Prostate gland (tissue), 2 donors: ENCODE data around the gene FCHSD2. TPM values are rescaled to one million over a fixed set of nuclear protein-coding genes. Genes with fewer than 3 reads are reported as not detected.
"Not testable (repeated sequence)": the region's sequence is repeated elsewhere in the genome, so short reads cannot be mapped to it uniquely, and the experiment has no call there.

Experiments used
- DNase-seq: peaks from one replicate; pipeline ENCODE4 v3.0.0-alpha.2; 2019; ENCODE audit warnings: low spot score
- H3K27ac ChIP-seq, 2 donors: fragments of 200-600 bp; sonication (generic); 2 replicates each; pipeline ENCODE4 v1.5.1; 2017 to 2019
- H3K27me3 ChIP-seq: fragments of 200-600 bp; sonication (generic); replicated peaks from 2 replicates; pipeline ENCODE4 v1.5.1; 2019; ENCODE audit not compliant: insufficient read depth
- H3K36me3 ChIP-seq, 2 donors: fragments of 200-600 bp; sonication (generic); 1 replicate in 1 of 2; 2 replicates in 1 of 2; pipeline versions ENCODE4 v1.5.1 to v1.8.1; 2017 to 2019
- H3K4me1 ChIP-seq: fragments of 200-600 bp; sonication (generic); replicated peaks from 2 replicates; pipeline ENCODE4 v1.5.1; 2019
- H3K4me3 ChIP-seq, 2 donors: fragments of 200-600 bp; sonication (generic); 2 replicates each; pipeline ENCODE4 v1.5.1; 2017 to 2019
- H3K9me3 ChIP-seq: fragments of 200-600 bp; sonication (generic); 2 replicates; pipeline ENCODE4 v1.5.1; 2017
- CTCF ChIP-seq, 4 experiments: fragments of 200-600 bp in 2 of 4; fragments of 450-650 bp in 2 of 4; sonication (generic) in 2 of 4; IDR thresholded peaks; 1 replicate in 3 of 4; 2 replicates in 1 of 4; pipeline ENCODE4 v1.5.1; 2016 to 2019; ENCODE audit warnings: antibody characterized with exemption in 4 of 4, mild to moderate bottlenecking in 2 of 4, moderate library complexity in 2 of 4
- POLR2A ChIP-seq: fragments of 450-650 bp; IDR thresholded peaks from one replicate; pipeline ENCODE4 v1.6.1; 2016; ENCODE audit warnings: antibody characterized with exemption, mild to moderate bottlenecking
- POLR2AphosphoS5 ChIP-seq: sonication (generic); formaldehyde crosslinking; IDR thresholded peaks from one replicate; pipeline ENCODE4 v1.6.1; 2017; ENCODE audit warnings: antibody characterized with exemption
- WGBS: methylation state at CpG from one replicate; pipeline ENCODE4 v1.1.5; 2018; 5-methylcytosine and 5-hydroxymethylcytosine counted together
- intact Hi-C: fragments of 100-400 bp; cut with DNase I; formaldehyde crosslinking; loops from one replicate; pipeline ENCODE4 v1.14.2; 2022
- total RNA-seq, 2 donors: library from RNA; depleted of rRNA; stranded (reverse); fragments of >200 nt; gene quantifications; one replicate each; pipeline ENCODE4 v1.1.0, GENCODE V29; 2016

The FCHSD2 gene
- total RNA-seq, 2 donors from 2014 or later: 9.9 to 45.3 TPM

- Histone ChIP-seq H3K4me1 (no peaks in the 10 kb centered on the region), H3K9me3 (no peaks in the 10 kb centered on the region), H3K27ac (peak within 1 kb of the TSS; percentile 92 to 95), H3K36me3 (no peaks in the 10 kb centered on the region), H3K4me3 (peak within 1 kb of the TSS; percentile 53 to 56), H3K27me3 (no peaks in the 10 kb centered on the region)
- intact Hi-C loops: loop anchor here (1.0 kb wide), 1 partner anchor 68 kb away; no protein-coding TSS in a partner anchor
- 2% methylated on average over 45 of the region's 55 CpGs for WGBS
- peak; percentile 94 for DNase-seq
- TF ChIP-seq POLR2AphosphoS5 (peak; percentile 94), CTCF (IDR thresholded peaks at IDR 0.05) (peak; percentile 100), POLR2A (peak; percentile 49)
Measured at GRCh38 chr11:72793425-72794367, 348.4 kb downstream of the FCHSD2 start, which contains the start of gene STARD10. Gene STARD10, minus strand, starts transcription at chr11:72794047. Its CDS starts 12,866 bp downstream, at chr11:72781181.

DNA sequence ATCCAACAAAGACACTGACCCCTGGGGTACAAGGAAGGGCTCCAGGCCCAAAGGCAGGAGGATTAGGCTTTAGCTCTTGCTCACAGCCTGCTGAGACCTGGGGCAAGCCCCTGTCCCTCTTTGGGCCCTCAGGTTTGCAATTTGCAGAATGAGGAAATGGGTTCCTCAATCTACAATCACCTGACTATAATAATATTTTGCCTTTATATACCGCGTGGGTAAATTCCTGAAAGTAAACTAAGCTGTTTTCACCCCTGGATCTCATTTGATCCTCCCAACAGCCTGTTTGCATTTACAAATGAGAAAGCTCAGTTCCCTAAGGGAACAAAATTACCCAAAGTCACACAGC, 349.1 kb downstream of the FCHSD2 start:
- H3K4me3 ChIP-seq: no peak overlapping the region
- no peak for DNase-seq
- H3K36me3 ChIP-seq: no peaks in the 10 kb centered on the region
- no peaks in the 10 kb centered on the region for H3K9me3 ChIP-seq
- no peaks in the 10 kb centered on the region for H3K27me3 ChIP-seq
- no peaks in the 10 kb centered on the region for H3K4me1 ChIP-seq
- WGBS: 58% methylated on average over 2 of the region's 2 CpGs
- intact Hi-C loops: loop anchor here (1.0 kb wide), 1 partner anchor 68 kb away; no protein-coding TSS in a partner anchor
- TF ChIP-seq CTCF (IDR thresholded peaks at IDR 0.05) (no peak), POLR2A (no peak), POLR2AphosphoS5 (no peak)
- H3K27ac ChIP-seq: peak overlapping the region; percentile 92 to 95

DNA sequence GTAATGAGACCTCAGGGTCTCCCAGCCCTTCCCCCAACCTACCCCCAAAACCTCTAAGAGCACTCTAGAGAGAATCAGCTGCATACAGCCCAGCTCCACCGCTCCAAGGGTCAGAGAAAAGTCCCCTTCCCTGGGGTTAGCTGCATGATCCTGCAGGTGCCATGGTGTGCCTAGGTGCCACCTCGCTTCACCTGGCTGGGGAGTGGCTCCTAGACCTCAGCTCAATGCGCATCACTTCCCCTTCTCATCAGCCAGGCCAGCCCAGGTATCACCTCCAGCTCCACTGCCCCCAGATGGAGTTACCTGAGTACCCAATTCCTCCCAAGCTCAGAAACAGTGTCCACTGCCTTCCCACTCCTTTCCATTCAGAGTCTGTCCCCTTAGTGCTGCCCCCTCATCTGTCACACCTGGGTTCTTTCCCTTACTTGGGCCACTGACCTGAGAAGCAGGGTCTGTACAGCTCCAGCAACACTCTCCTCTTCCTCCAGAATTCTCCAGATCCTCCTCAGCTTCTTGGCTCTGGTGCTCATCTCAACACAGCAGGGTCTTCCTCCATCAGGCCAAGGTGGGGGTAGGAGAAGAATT, 349.6 kb downstream of the FCHSD2 start:
- Histone ChIP-seq H3K36me3 (no peaks in the 10 kb centered on the region), H3K27me3 (no peaks in the 10 kb centered on the region), H3K27ac (peak overlapping the region in 1 of 2 donors; percentile 95), H3K4me1 (no peaks in the 10 kb centered on the region), H3K9me3 (no peaks in the 10 kb centered on the region), H3K4me3 (no peak overlapping the region)
- 97% methylated on average over 3 of the region's 3 CpGs for WGBS
- intact Hi-C loops: loop anchor here (1.0 kb wide), 1 partner anchor 67 kb away; no protein-coding TSS in a partner anchor
- TF ChIP-seq CTCF (IDR thresholded peaks at IDR 0.05) (no peak), POLR2AphosphoS5 (no peak), POLR2A (no peak)
- no peak for DNase-seq

DNA sequence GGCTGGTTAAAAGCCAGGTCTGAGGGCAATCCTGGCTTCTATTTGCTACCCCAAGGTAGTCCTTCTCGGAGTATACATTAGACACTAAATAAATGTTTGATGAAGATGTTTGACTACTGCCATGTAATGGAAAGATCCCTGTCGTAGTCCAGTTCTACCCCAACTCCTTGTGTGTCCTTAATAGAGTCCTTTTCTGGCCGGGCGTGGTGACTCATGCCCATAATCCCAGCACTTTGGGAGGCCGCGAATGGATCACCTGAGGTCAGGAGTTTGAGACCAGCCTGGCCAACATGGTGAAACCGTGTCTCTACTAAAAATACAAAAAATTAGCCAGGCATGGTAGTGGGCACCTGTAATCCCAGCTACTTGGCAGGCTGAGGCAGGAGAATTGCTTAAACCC, 350.9 kb downstream of the FCHSD2 start:
- H3K27me3 ChIP-seq, H3K36me3 ChIP-seq, H3K27ac ChIP-seq, H3K4me1 ChIP-seq, H3K9me3 ChIP-seq, H3K4me3 ChIP-seq, DNase-seq, intact Hi-C loops: not testable (repeated sequence)
- 81% methylated on average over 7 of the region's 7 CpGs for WGBS

- Histone ChIP-seq H3K4me1 (peaks cover 7% of the 10 kb centered on the region), H3K4me3 (no peak overlapping the region), H3K27me3 (no peaks in the 10 kb centered on the region), H3K36me3 (no peaks in the 10 kb centered on the region), H3K9me3 (no peaks in the 10 kb centered on the region), H3K27ac (no peak overlapping the region)
- DNase-seq: no peak
- TF ChIP-seq CTCF (IDR thresholded peaks at IDR 0.05) (no peak), POLR2AphosphoS5 (no peak), POLR2A (no peak)
- intact Hi-C loops: no loop called here
- 65% methylated on average over 10 of the region's 10 CpGs for WGBS
Measured at GRCh38 chr11:72789493-72790131, 352.5 kb downstream of the FCHSD2 start.
